GM19455 (cell line): ENCODE measurements around the gene RAB15.

Experiments
- ATAC-seq: cut with Tn5 transposase; IDR thresholded peaks from one replicate; pipeline ENCODE4 v1.9.1; 2021; ENCODE audit not compliant: unreplicated experiment

RAB15 gene

GRCh38 chr14:64938972-64939816 is 32.9 kb downstream of the RAB15 start:
- no peak for ATAC-seq

GRCh38 chr14:64937821-64938193 is 34.3 kb downstream of the RAB15 start:
- no peak for ATAC-seq

- no peak for ATAC-seq
Observed at GRCh38 chr14:64937171-64937820, 34.8 kb downstream of the RAB15 start.

GRCh38 chr14:64935508-64935907 is 36.6 kb downstream of the RAB15 start:
- ATAC-seq: no peak

- no peak for ATAC-seq
Observed at GRCh38 chr14:64934338-64934929, 37.7 kb downstream of the RAB15 start.

GRCh38 chr14:64932231-64932630 is 39.9 kb downstream of the RAB15 start:
- ATAC-seq: no peak

- no peak for ATAC-seq
Observed at GRCh38 chr14:64931123-64931522, 41.0 kb downstream of the RAB15 start.

GRCh38 chr14:64930085-64930843 is 41.9 kb downstream of the RAB15 start:
- ATAC-seq: no peak

- ATAC-seq: no peak
Observed at GRCh38 chr14:64929014-64929359, 43.1 kb downstream of the RAB15 start.

GRCh38 chr14:64928239-64929013 is 43.7 kb downstream of the RAB15 start:
- ATAC-seq: peak; percentile 75

GRCh38 chr14:64927031-64927430 is 45.1 kb downstream of the RAB15 start:
- no peak for ATAC-seq

- ATAC-seq: no peak
Observed at GRCh38 chr14:64926398-64926995, 45.6 kb downstream of the RAB15 start.

GRCh38 chr14:64923015-64923414 is 49.1 kb downstream of the RAB15 start:
- ATAC-seq: no peak

- no peak for ATAC-seq
Observed at GRCh38 chr14:64920465-64920864, 51.7 kb downstream of the RAB15 start.

GRCh38 chr14:64919618-64920017 is 52.5 kb downstream of the RAB15 start:
- ATAC-seq: no peak

GRCh38 chr14:64919215-64919614 is 52.9 kb downstream of the RAB15 start:
- ATAC-seq: no peak

- no peak for ATAC-seq
Observed at GRCh38 chr14:64918216-64918615, 53.9 kb downstream of the RAB15 start.

- ATAC-seq: no peak
Observed at GRCh38 chr14:64915797-64916196, 56.3 kb downstream of the RAB15 start.

GRCh38 chr14:64915029-64915424 is 57.1 kb downstream of the RAB15 start:
- no peak for ATAC-seq
